HK-2 (cell line): ENCODE results near the gene SLC7A6OS.

Source experiments
- DNase-seq: peaks from one replicate; pipeline ENCODE4 v3.0.0-alpha.2; 2018; ENCODE audit not compliant: unreplicated experiment

The SLC7A6OS gene

GRCh38 chr16:68253721-68254120 lies 57.0 kb downstream of the SLC7A6OS start:
- DNase-seq: no peak

- no peak for DNase-seq
Measured at GRCh38 chr16:68252383-68252782, 58.4 kb downstream of the SLC7A6OS start.

- DNase-seq: no peak
Measured at GRCh38 chr16:68251832-68252231, 58.9 kb downstream of the SLC7A6OS start.

- no peak for DNase-seq
Measured at GRCh38 chr16:68250951-68251350, 59.8 kb downstream of the SLC7A6OS start.

GRCh38 chr16:68249371-68249770 lies 61.4 kb downstream of the SLC7A6OS start:
- DNase-seq: no peak
